SU-DHL-6 (cell line): ENCODE results near the gene PRPF8.

ENCODE experiments used
- H2AFZ ChIP-seq: fragments of 200-600 bp; sonication (generic); 2 replicates; pipeline ENCODE4 v1.6.1; 2014; ENCODE audit warnings: low read depth, mild to moderate bottlenecking, moderate library complexity, mixed read lengths, antibody characterized with exemption, low read length; ENCODE audit not compliant: severe bottlenecking
- H3F3A ChIP-seq: fragments of 200-600 bp; shearing (Covaris generic); 2 replicates; pipeline ENCODE4 v1.6.0; 2016; ENCODE audit warnings: antibody characterized with exemption, mild to moderate bottlenecking; ENCODE audit not compliant: insufficient read depth
- H3K27ac ChIP-seq: fragments of 200-600 bp; sonication (generic); 2 replicates; pipeline ENCODE4 v1.5.1; 2016; ENCODE audit warnings: low read depth, mild to moderate bottlenecking, low read length, moderate library complexity, mixed read lengths
- H3K27me3 ChIP-seq: fragments of 200-600 bp; sonication (generic), shearing (Covaris generic); 2 replicates; pipeline ENCODE4 v1.6.0; 2014; ENCODE audit warnings: mild to moderate bottlenecking, low read length
- H3K36me3 ChIP-seq: fragments of 200-600 bp; sonication (generic); 2 replicates; pipeline ENCODE4 v1.6.1; 2014; ENCODE audit warnings: mild to moderate bottlenecking, low read length, mixed read lengths
- H3K4me2 ChIP-seq: fragments of 300-600, 200-600 bp; shearing (Covaris generic), sonication (generic); 2 replicates; pipeline ENCODE4 v1.6.0; 2014; ENCODE audit warnings: low read length, low read depth, mild to moderate bottlenecking; ENCODE audit not compliant: poor library complexity, severe bottlenecking
- H3K4me3 ChIP-seq: fragments of 200-600 bp; sonication (generic); 2 replicates; pipeline ENCODE4 v1.5.1; 2014; ENCODE audit warnings: antibody characterized with exemption, low read length, mild to moderate bottlenecking, mixed read lengths; ENCODE audit not compliant: insufficient read depth, poor library complexity, severe bottlenecking
- H3K79me2 ChIP-seq: fragments of 200-600 bp; sonication (generic); 2 replicates; pipeline ENCODE4 v1.6.1; 2014; ENCODE audit warnings: mild to moderate bottlenecking, low read length, moderate library complexity; ENCODE audit not compliant: insufficient read depth
- H3K9ac ChIP-seq: fragments of 200-600 bp; sonication (generic); 2 replicates; pipeline ENCODE4 v1.7.0; 2014; ENCODE audit warnings: mild to moderate bottlenecking, low read length
- H3K9me2 ChIP-seq: fragments of 200-600 bp; sonication (generic); replicated peaks from 2 replicates; pipeline ENCODE4 v1.6.1; 2014; ENCODE audit warnings: low read length; ENCODE audit not compliant: insufficient read depth
- H3K9me3 ChIP-seq: fragments of 200-600 bp; sonication (generic); 2 replicates; pipeline ENCODE4 v1.6.1; 2014; ENCODE audit warnings: low read length, mixed read lengths; ENCODE audit not compliant: insufficient read depth
- H4K20me1 ChIP-seq: fragments of 200-600 bp; sonication (generic); 2 replicates; pipeline ENCODE4 v1.6.1; 2014; ENCODE audit warnings: low read depth, mild to moderate bottlenecking, antibody characterized with exemption, low read length, moderate library complexity, mixed read lengths
- CTCF ChIP-seq: fragments of 200-600 bp; sonication (generic); IDR thresholded peaks from one replicate; pipeline ENCODE4 v1.5.1; 2017; ENCODE audit warnings: antibody characterized with exemption, mild to moderate bottlenecking, low read length, moderate library complexity; ENCODE audit not compliant: insufficient read depth, poor library complexity, severe bottlenecking
- EZH2phosphoT487 ChIP-seq: fragments of 200-600 bp; sonication (generic), shearing (Covaris generic); conservative IDR thresholded peaks from 2 replicates; pipeline ENCODE4 v1.6.1; 2018; ENCODE audit warnings: mild to moderate bottlenecking, antibody characterized with exemption, low read length, moderate library complexity, mixed read lengths

The PRPF8 gene

GRCh38 chr17:1601571-1601970, 83.1 kb downstream of the PRPF8 start:
- Histone ChIP-seq H3K79me2 (no peaks in the 10 kb centered on the region), H2AFZ (no peak overlapping the region), H3K27ac (no peak overlapping the region), H3K9ac (no peak overlapping the region), H3K9me2 (no peaks in the 10 kb centered on the region), H3K27me3 (no peaks in the 10 kb centered on the region), H3K9me3 (no peaks in the 10 kb centered on the region), H3K4me2 (no peak overlapping the region), H4K20me1 (no peaks in the 10 kb centered on the region), H3F3A (no peaks in the 10 kb centered on the region), H3K4me3 (no peak overlapping the region), H3K36me3 (no peaks in the 10 kb centered on the region)
- TF ChIP-seq CTCF (no peak), EZH2phosphoT487 (no peak)
